Dendritic cell treated with granulocyte-macrophage colony-stimulating factor and Interleukin-4, amounts not matched to agents 40 ng/mL and 50 ng/mL, for 4 days (primary cell): ENCODE data around the gene BMP10.

Experiments
- H3K27ac Mint-ChIP-seq: one replicate; pipeline ENCODE4 v1.8.0; 2022; ENCODE audit warnings: mild to moderate bottlenecking, mixed read lengths
- H3K27me3 Mint-ChIP-seq: one replicate; pipeline ENCODE4 v1.8.0; 2022; ENCODE audit warnings: mild to moderate bottlenecking, mixed read lengths
- H3K36me3 Mint-ChIP-seq: one replicate; pipeline ENCODE4 v1.8.0; 2022; ENCODE audit warnings: low read depth, mixed read lengths
- H3K4me1 Mint-ChIP-seq: one replicate; pipeline ENCODE4 v1.8.0; 2022; ENCODE audit warnings: low read depth, mixed read lengths
- H3K4me3 Mint-ChIP-seq: one replicate; pipeline ENCODE4 v1.8.0; 2022; ENCODE audit warnings: mild to moderate bottlenecking, moderate library complexity, mixed read lengths
- H3K9me3 Mint-ChIP-seq: one replicate; pipeline ENCODE4 v1.8.0; 2022; ENCODE audit warnings: mixed read lengths
- intact Hi-C: fragments of 100-400 bp; cut with micrococcal nuclease; formaldehyde crosslinking; loops from one replicate; pipeline ENCODE4 v1.15.0; 2022

The BMP10 gene

GRCh38 chr2:68832233-68832869 lies 38.8 kb downstream of the BMP10 start:
- Mint-ChIP-seq H3K27ac (peak overlapping the region; percentile 91), H3K4me3 (no peak overlapping the region), H3K4me1 (peaks cover 77% of the 10 kb centered on the region), H3K27me3 (no peaks in the 10 kb centered on the region), H3K9me3 (no peaks in the 10 kb centered on the region), H3K36me3 (peaks cover 16% of the 10 kb centered on the region)
- intact Hi-C loops: no loop called here

DNA sequence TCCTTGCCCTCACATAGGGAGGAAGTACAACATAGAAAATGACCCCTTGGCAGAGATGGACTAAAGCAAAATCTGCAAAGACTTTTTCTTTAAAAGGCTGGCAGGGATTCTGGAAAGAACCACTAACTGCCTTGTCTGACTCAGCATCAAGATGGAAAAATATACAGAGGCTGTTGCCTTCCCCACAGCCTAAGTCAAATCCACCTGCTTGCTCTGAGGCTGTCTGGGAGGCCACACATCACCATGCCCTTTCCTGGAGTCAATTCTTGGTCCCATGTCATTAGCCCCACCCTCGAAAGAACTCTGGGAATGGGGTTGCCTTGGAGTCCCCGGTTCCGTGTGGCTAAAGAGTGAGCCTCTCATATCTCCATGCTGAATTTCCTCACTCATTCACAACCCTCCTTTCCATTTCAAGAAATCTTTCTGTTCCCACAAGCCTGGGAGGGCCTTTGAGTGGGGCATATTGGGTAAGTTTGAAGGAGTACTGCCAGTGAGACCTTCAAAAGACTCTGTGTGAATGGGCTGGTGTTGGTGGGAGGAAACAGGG lies 39.4 kb downstream of the BMP10 start:
- H3K27me3 Mint-ChIP-seq: no peaks in the 10 kb centered on the region
- intact Hi-C loops: no loop called here
- peak overlapping the region; percentile 91 for H3K27ac Mint-ChIP-seq
- peaks cover 72% of the 10 kb centered on the region for H3K4me1 Mint-ChIP-seq
- H3K9me3 Mint-ChIP-seq: no peaks in the 10 kb centered on the region
- H3K4me3 Mint-ChIP-seq: no peak overlapping the region
- peaks cover 21% of the 10 kb centered on the region for H3K36me3 Mint-ChIP-seq

DNA sequence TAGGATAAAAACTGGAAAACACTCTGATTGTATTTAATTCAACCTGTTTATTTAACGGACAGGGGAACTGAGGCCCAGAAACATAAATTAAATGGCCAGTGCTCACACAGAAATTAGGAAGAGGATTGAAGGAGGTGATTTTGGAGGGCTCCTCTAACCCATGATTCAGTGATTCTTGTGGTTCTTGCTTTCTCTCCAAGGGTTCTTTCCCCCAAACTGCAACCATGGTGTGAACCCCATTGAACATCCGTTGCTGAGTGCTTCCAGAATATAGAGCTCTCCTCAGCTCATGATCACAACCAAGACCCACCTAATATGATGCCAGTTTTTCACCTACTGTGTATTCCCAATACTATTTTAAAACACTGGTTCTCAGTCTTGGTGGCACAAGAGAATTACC lies 41.4 kb downstream of the BMP10 start:
- H3K9me3 Mint-ChIP-seq: no peaks in the 10 kb centered on the region
- H3K27me3 Mint-ChIP-seq: no peaks in the 10 kb centered on the region
- H3K4me1 Mint-ChIP-seq: peaks cover 80% of the 10 kb centered on the region
- peaks cover 41% of the 10 kb centered on the region for H3K36me3 Mint-ChIP-seq
- H3K27ac Mint-ChIP-seq: peak overlapping the region; percentile 91
- peak overlapping the region; percentile 45 for H3K4me3 Mint-ChIP-seq
- intact Hi-C loops: loop anchor here (1.0 to 10.0 kb wide), 2 partner anchors 8 to 55 kb away; no protein-coding TSS in a partner anchor

GRCh38 chr2:68828887-68829708 lies 42.1 kb downstream of the BMP10 start:
- Mint-ChIP-seq H3K36me3 (peaks cover 47% of the 10 kb centered on the region), H3K9me3 (no peaks in the 10 kb centered on the region), H3K27me3 (no peaks in the 10 kb centered on the region), H3K4me1 (peaks cover 83% of the 10 kb centered on the region), H3K4me3 (peak overlapping the region; percentile 45), H3K27ac (peak overlapping the region; percentile 91)
- intact Hi-C loops: loop anchor here (1.0 to 10.0 kb wide), 2 partner anchors 8 to 54 kb away; no protein-coding TSS in a partner anchor

- Mint-ChIP-seq H3K4me3 (no peak overlapping the region), H3K27ac (peak overlapping the region; percentile 91), H3K36me3 (peaks cover 62% of the 10 kb centered on the region), H3K27me3 (no peaks in the 10 kb centered on the region), H3K4me1 (peaks cover 88% of the 10 kb centered on the region), H3K9me3 (no peaks in the 10 kb centered on the region)
- intact Hi-C loops: loop anchor here (10.0 kb wide), 1 partner anchor 53 kb away; no protein-coding TSS in a partner anchor
Observed at GRCh38 chr2:68827666-68828065, 43.5 kb downstream of the BMP10 start.

DNA sequence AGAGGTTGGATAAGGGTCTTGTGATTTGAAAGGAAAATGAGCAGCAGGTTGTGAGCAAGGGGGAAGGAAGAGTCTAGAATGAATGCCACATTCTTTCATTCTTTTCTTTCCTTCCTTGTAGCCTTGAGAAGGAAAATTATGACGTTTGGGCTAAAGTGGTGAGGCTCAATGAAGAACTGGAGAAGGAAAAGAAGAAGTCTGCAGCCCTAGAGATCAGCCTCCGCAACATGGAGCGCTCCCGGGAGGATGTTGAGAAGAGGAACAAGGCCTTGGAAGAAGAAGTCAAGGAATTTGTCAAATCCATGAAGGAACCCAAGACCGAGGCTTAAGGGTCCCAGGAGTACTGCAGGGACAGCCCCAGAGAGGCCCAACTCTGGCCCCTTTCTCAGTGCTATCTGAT lies 45.3 kb downstream of the BMP10 start:
- Mint-ChIP-seq H3K4me1 (peaks cover 76% of the 10 kb centered on the region), H3K36me3 (peaks cover 80% of the 10 kb centered on the region), H3K27me3 (no peaks in the 10 kb centered on the region), H3K4me3 (no peak overlapping the region), H3K27ac (peak overlapping the region; percentile 74), H3K9me3 (no peaks in the 10 kb centered on the region)
- intact Hi-C loops: loop anchor here (10.0 kb wide), 1 partner anchor 51 kb away; no protein-coding TSS in a partner anchor

DNA sequence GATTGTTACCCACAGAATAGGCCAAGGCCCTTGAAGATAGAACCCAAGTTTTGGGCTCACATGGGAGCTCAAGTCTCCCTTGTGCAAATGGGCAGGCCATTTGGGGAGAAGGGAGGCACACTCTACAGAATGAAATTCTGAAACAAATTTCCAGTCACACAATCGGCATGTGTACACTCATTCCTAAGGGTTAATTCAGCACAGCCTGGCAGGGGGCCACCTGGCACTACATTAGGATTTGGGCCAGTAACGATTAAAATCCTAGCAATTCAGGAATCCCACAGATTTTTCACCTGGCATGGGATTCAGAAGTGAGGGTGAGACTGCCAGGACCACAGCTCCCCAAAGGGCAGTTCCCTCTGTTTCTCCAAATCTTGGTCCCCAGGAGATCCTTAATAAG lies 46.4 kb downstream of the BMP10 start:
- H3K4me1 Mint-ChIP-seq: peaks cover 70% of the 10 kb centered on the region
- intact Hi-C loops: loop anchor here (10.0 kb wide), 1 partner anchor 50 kb away; no protein-coding TSS in a partner anchor
- no peaks in the 10 kb centered on the region for H3K27me3 Mint-ChIP-seq
- no peaks in the 10 kb centered on the region for H3K9me3 Mint-ChIP-seq
- no peak overlapping the region for H3K4me3 Mint-ChIP-seq
- peak overlapping the region; percentile 74 for H3K27ac Mint-ChIP-seq
- peaks cover 90% of the 10 kb centered on the region for H3K36me3 Mint-ChIP-seq

GRCh38 chr2:68822207-68822872 lies 48.9 kb downstream of the BMP10 start:
- Mint-ChIP-seq H3K9me3 (no peaks in the 10 kb centered on the region), H3K4me1 (peaks cover 51% of the 10 kb centered on the region), H3K36me3 (peaks cover 99% of the 10 kb centered on the region), H3K4me3 (no peak overlapping the region), H3K27me3 (no peaks in the 10 kb centered on the region), H3K27ac (peak overlapping the region; percentile 74)
- intact Hi-C loops: loop anchor here (10.0 kb wide), 1 partner anchor 48 kb away; no protein-coding TSS in a partner anchor

DNA sequence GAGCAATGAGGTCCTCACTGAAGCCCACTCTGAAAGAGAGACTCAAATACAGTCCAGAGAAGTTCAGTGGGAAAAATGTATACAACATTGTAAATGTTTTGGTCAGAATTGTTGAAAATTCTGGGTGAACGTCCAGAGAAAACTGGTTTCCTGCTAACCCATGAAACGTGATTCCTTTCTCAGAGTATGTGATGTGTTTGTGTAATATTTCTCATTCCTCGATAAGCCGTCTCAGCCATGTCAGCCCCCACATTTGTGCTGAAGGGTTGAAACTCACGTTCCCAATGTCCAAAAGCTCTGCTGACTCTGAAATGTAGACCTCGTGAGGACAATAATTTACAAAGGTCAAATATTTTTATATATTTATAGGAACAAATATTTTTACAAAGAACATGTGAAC lies 51.6 kb downstream of the BMP10 start:
- intact Hi-C loops: no loop called here
- H3K9me3 Mint-ChIP-seq: no peaks in the 10 kb centered on the region
- peaks cover 29% of the 10 kb centered on the region for H3K4me1 Mint-ChIP-seq
- H3K4me3 Mint-ChIP-seq: no peak overlapping the region
- H3K27ac Mint-ChIP-seq: no peak overlapping the region
- peaks cover 98% of the 10 kb centered on the region for H3K36me3 Mint-ChIP-seq
- no peaks in the 10 kb centered on the region for H3K27me3 Mint-ChIP-seq

DNA sequence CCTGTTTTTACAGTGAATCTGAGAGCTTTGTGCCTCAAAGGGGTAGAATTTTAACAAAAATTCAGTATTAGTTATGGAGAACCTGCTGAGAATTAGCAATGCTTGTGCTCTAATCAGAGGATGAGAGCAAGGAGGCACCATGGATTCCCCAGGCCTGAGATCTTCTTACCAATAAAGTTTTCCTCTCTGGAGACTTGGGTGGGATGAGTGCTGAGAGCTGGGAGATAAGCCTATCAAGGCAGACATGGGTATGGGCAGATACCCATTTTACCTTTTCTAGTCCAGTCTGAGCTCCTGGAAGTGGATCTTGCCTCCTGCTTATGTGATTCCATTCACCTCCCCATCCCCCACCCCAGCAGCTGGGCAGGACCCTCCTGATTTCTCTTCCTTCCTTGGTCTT lies 53.9 kb downstream of the BMP10 start:
- H3K9me3 Mint-ChIP-seq: no peaks in the 10 kb centered on the region
- H3K4me3 Mint-ChIP-seq: no peak overlapping the region
- H3K27me3 Mint-ChIP-seq: no peaks in the 10 kb centered on the region
- H3K4me1 Mint-ChIP-seq: peaks cover 15% of the 10 kb centered on the region
- peaks cover 96% of the 10 kb centered on the region for H3K36me3 Mint-ChIP-seq
- intact Hi-C loops: no loop called here
- peak overlapping the region; percentile 44 for H3K27ac Mint-ChIP-seq
